DND-41 (cell line): ENCODE data around the gene COX14.

Experiments used
- CTCF ChIP-seq: IDR thresholded peaks from 2 replicates; pipeline ENCODE4 v1.5.1; 2012; ENCODE audit warnings: borderline replicate concordance, low read length, moderate library complexity, mild to moderate bottlenecking; ENCODE audit not compliant: poor library complexity, severe bottlenecking; ENCODE audit errors: extremely low read depth
- EZH2 ChIP-seq: IDR thresholded peaks from 3 replicates; pipeline ENCODE4 v1.6.1; 2012; ENCODE audit warnings: borderline replicate concordance, low read depth, mild to moderate bottlenecking, moderate library complexity, low read length, inconsistent platforms; ENCODE audit not compliant: severe bottlenecking

GRCh38 chr12:50081096-50081808 lies 30.8 kb upstream of the COX14 start:
- TF ChIP-seq CTCF, result no peak
- no peak for TF ChIP-seq EZH2
